Sigmoid colon (tissue), 4 donors: ENCODE data around the gene SERPINB6.
A peak's percentile ranks its signal among the peaks of the same experiment; 100 is the strongest.

Experiments
- EP300 ChIP-seq, 4 donors: sonication (generic); formaldehyde crosslinking; IDR thresholded peaks; one replicate each; pipeline ENCODE4 v1.6.1; 2017; ENCODE audit warnings: antibody characterized with exemption in 4 of 4
- POLR2A ChIP-seq, 2 donors: fragments of 450-650 bp; IDR thresholded peaks; one replicate each; pipeline ENCODE4 v1.6.1; 2016; ENCODE audit warnings: antibody characterized with exemption in 2 of 2, mild to moderate bottlenecking in 2 of 2, moderate library complexity in 2 of 2
- TF ChIP-seq, protein P1 (sequence below), 4 experiments: fragments of 450-650 bp in 3 of 4; fragments of 200-600 bp in 1 of 4; IDR thresholded peaks; one replicate each; pipeline ENCODE4 v1.5.1; 2016 to 2019; ENCODE audit warnings: antibody characterized with exemption in 4 of 4, mild to moderate bottlenecking in 3 of 4, moderate library complexity in 2 of 4

DNA sequence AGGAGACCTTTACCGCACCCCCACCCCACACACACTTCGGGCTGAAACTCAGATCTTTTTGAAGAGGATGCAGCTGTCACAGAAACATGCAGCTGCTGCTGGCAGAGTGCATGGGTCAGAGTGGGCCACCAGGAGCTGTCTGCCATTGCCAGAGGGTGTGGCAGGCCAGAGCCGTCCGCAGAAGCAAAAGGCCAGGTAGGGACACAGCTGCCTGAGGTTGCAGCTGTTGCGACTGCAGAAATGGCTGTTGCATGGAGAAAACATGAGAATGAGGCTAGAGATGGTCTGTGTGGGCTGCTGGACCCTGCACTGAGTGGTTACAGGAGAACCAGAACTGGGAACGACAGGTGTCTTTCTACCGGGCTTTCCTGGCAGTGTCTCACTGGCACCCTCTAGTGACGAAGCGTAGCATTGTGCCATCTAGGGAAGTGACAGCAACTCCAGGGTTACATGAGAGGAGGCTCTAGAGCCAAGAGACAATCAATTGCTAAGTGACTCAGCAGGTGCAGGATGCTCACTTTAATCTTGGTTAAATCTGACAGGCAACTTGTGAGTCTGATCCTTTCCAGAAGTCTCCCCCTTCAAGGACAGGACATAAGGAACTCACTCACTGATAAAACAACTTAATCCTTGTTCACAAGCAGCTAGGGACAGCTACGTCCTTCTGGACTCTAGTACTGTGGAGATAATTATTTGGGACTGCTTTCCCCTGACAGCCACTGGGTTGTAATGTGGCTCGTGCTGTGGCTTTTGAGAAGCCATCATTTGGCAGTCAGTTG lies 39.2 kb downstream of the SERPINB6 start:
- TF ChIP-seq POLR2A (IDR thresholded peaks at IDR 0.05) (no peak), EP300 (IDR thresholded peaks at IDR 0.05) (no peak)
- TF ChIP-seq, protein P1, sequence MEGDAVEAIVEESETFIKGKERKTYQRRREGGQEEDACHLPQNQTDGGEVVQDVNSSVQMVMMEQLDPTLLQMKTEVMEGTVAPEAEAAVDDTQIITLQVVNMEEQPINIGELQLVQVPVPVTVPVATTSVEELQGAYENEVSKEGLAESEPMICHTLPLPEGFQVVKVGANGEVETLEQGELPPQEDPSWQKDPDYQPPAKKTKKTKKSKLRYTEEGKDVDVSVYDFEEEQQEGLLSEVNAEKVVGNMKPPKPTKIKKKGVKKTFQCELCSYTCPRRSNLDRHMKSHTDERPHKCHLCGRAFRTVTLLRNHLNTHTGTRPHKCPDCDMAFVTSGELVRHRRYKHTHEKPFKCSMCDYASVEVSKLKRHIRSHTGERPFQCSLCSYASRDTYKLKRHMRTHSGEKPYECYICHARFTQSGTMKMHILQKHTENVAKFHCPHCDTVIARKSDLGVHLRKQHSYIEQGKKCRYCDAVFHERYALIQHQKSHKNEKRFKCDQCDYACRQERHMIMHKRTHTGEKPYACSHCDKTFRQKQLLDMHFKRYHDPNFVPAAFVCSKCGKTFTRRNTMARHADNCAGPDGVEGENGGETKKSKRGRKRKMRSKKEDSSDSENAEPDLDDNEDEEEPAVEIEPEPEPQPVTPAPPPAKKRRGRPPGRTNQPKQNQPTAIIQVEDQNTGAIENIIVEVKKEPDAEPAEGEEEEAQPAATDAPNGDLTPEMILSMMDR (IDR thresholded peaks at IDR 0.05), result peak; percentile 78 to 98 (median 90)
